ENCODE data around the gene DDX55. TPM values are rescaled to one million over a fixed set of nuclear protein-coding genes. Genes with fewer than 3 reads are reported as not detected.
A peak's percentile ranks its signal among the peaks of the same experiment; 100 is the strongest.
"Not testable (repeated sequence)": the region's sequence is repeated elsewhere in the genome, so short reads cannot be mapped to it uniquely, and the experiment has no call there.

DDX55 gene, protein sequence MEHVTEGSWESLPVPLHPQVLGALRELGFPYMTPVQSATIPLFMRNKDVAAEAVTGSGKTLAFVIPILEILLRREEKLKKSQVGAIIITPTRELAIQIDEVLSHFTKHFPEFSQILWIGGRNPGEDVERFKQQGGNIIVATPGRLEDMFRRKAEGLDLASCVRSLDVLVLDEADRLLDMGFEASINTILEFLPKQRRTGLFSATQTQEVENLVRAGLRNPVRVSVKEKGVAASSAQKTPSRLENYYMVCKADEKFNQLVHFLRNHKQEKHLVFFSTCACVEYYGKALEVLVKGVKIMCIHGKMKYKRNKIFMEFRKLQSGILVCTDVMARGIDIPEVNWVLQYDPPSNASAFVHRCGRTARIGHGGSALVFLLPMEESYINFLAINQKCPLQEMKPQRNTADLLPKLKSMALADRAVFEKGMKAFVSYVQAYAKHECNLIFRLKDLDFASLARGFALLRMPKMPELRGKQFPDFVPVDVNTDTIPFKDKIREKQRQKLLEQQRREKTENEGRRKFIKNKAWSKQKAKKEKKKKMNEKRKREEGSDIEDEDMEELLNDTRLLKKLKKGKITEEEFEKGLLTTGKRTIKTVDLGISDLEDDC
- total RNA-seq (2021; fragmentation: NEBNext Ultra II Directional; extraction: Animal tissue kit (Norgen Biotek cat#: 25700)): 10 to 100 TPM; 13.4 to 18.4 (median 14.3) TPM
- long read RNA-seq, partial matches to known transcripts: 16 of 21 reads
- long read RNA-seq, other reads (novel, unspliced or antisense): 5 of 21 reads

DNA sequence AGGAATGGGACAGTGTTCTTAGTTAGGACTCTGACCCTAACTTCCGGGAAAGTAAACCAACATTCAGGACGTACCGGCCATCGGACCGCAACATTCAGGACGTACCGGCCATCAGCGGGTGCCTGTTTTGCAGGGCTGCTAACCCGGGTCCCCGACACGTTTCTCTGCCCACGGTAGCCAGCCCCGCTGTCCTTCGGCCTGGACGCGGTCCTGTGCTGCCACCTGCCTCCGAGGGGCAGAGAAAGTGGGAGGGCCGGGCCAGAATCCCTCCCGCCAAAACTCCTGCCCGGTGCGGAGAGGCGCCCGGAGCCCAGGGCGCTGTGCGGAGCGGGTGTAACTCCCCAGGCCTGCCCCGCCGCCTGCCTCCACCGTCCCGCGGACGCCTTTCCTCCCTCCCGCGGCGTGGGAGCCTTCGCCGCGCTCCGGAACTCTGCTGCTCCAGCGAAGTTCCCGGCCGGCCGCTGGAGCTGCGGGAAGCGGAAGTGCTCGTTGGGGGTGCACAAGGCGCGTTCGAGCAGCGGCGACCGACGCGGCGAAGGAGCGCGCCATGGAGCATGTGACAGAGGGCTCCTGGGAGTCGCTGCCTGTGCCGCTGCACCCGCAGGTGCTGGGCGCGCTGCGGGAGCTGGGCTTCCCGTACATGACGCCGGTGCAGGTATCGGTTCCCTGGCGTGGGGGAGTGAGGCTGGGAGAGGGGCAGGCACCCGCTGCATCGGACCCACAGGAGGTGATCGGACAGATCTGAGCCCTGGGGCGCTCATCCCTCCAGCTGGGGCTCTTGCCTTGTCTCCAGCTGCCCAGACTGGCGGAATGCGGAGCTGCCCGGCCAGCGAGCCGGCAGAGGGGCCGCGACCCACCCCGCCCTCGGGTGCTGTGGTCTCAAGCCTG lies at the start of gene DDX55:
Gene DDX55, plus strand, starts transcription at position 498 of the 888 bp plus-strand sequence. Its CDS starts 50 bp downstream, at position 548.
- H3K36me3 Mint-ChIP-seq (ENCODE audit: low read depth): peaks cover 21% of the 10 kb centered on the region
- peak; percentile 56; the same call in 1 of the 2 replicates for TF ChIP-seq CTCF (IDR thresholded peaks at IDR 0.05)

DNA sequence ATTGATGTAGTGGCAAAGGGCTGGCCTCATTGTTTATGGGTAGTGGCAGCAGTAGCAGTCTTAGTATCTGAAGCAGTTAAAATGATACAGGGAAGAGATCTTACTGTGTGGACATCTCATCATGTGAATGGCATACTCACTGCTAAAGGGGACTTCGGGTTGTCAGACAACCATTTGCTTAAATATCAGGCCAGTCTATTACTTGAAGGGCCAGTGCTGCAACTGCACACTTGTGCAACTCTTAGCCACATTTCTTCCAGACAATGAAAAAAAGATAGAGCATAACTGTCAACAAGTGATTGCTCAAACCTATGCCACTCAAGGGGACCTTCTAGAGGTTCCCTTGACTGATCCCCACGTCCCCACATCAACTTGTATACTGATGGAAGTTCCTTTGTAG lies 47.8 kb upstream of the DDX55 start:
- H3K27me3 Mint-ChIP-seq (ENCODE audit: insufficient read depth): peaks cover 48% of the 10 kb centered on the region
- H3K4me3 Mint-ChIP-seq; H3K9me3 Mint-ChIP-seq; H3K27ac Mint-ChIP-seq; H3K4me1 Mint-ChIP-seq (ENCODE audit: low read depth); DNase-seq; H3K36me3 Mint-ChIP-seq (ENCODE audit: low read depth): not testable (repeated sequence)

More for the DNA sequence above, at the start of gene DDX55:
- DNase-seq: peak; percentile 77
- peaks cover 20% of the 10 kb centered on the region for H3K4me1 Mint-ChIP-seq (ENCODE audit: low read depth)
- peaks cover 2% of the 10 kb centered on the region for H3K27me3 Mint-ChIP-seq (ENCODE audit: insufficient read depth)
- no peaks in the 10 kb centered on the region for H3K9me3 Mint-ChIP-seq
- peak within 1 kb of the TSS; percentile 90 for H3K4me3 Mint-ChIP-seq
- peak within 1 kb of the TSS; percentile 59 for H3K27ac Mint-ChIP-seq

GRCh38 chr12:123554843-123555242 lies 47.1 kb upstream of the DDX55 start:
- not testable (repeated sequence) for H3K4me1 Mint-ChIP-seq (ENCODE audit: low read depth); H3K9me3 Mint-ChIP-seq; H3K4me3 Mint-ChIP-seq; H3K27ac Mint-ChIP-seq; H3K36me3 Mint-ChIP-seq (ENCODE audit: low read depth); DNase-seq
- peaks cover 46% of the 10 kb centered on the region for H3K27me3 Mint-ChIP-seq (ENCODE audit: insufficient read depth)

DNA sequence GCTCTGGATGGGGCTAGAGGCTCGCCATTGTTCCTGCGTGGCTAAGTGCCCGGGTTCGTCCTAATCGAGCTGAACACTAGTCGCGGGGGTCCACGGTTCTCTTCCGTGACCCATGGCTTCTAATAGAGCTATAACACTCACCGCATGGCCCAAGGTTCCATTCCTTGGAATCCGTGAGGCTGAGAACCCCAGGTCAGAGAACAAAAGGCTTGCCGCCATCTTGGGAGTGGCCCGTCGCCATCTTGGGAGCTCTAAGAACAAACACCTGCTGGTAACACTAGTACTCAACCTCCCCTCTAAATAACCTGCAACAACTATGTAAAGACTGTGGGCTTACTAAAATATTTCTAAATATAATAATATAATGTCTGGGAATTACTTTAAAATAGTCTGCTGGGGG lies 43.4 kb upstream of the DDX55 start:
- H3K27ac Mint-ChIP-seq; H3K4me3 Mint-ChIP-seq; H3K36me3 Mint-ChIP-seq (ENCODE audit: low read depth); H3K4me1 Mint-ChIP-seq (ENCODE audit: low read depth); DNase-seq; H3K9me3 Mint-ChIP-seq: not testable (repeated sequence)
- peaks cover 36% of the 10 kb centered on the region for H3K27me3 Mint-ChIP-seq (ENCODE audit: insufficient read depth)

DNA sequence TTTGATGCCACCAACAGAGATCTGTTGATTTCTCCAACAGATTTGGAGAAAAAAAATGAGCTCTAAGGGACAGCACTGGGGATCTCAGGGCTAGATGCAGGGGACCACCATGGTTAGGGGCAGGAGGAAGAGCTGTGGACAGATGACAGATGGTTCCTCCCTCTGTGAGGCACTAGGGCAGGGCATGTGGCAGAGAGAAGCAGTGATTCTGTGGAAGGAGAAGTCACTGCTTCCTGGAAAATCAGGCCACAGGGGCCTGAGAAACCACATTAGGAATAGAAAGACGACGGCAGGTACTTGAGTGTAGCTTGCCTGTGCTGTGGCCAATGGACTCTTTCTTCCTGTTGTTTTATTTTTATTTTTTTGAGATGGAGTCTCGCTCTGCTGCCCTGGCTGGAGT lies 42.4 kb upstream of the DDX55 start:
- Mint-ChIP-seq H3K4me1 (ENCODE audit: low read depth) (no peaks in the 10 kb centered on the region), H3K4me3 (no peak overlapping the region), H3K27me3 (ENCODE audit: insufficient read depth) (peaks cover 31% of the 10 kb centered on the region), H3K9me3 (no peaks in the 10 kb centered on the region), H3K36me3 (ENCODE audit: low read depth) (no peaks in the 10 kb centered on the region), H3K27ac (no peak overlapping the region)
- DNase-seq: no peak
- TF ChIP-seq CTCF (IDR thresholded peaks at IDR 0.05): no peak

DNA sequence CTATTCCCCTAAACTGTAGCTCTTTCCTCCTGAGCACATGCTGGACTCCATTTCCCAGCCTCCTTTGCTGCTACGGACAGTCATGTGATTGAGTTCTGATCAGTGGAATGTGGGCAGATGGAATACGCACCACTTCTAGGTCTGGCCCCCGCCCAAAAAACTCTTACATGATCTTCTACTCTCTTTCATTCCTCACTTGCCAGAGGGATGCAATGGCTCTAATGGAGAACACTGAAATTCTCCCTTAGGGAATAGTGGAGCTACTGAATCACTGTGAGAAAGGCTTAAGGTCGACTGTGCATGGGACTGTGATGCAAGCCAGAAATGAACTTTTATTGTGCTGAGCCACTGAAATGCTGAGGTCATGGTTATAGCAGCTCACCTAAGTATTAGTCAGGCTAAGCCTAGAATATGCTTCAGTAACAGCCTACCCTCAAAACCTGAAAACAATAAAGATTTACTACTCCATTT lies 30.5 kb upstream of the DDX55 start:
- peaks cover 2% of the 10 kb centered on the region; the same call in 1 of the 2 replicates for H3K27me3 Mint-ChIP-seq (ENCODE audit: insufficient read depth)
- H3K9me3 Mint-ChIP-seq: no peaks in the 10 kb centered on the region
- no peak for TF ChIP-seq CTCF (IDR thresholded peaks at IDR 0.05)
- H3K27ac Mint-ChIP-seq: peak overlapping the region; percentile 72
- H3K4me1 Mint-ChIP-seq (ENCODE audit: low read depth): peaks cover 16% of the 10 kb centered on the region
- H3K36me3 Mint-ChIP-seq (ENCODE audit: low read depth): peaks cover under 1% of the 10 kb centered on the region
- peak overlapping the region; percentile 45 for H3K4me3 Mint-ChIP-seq
- DNase-seq: peak; percentile 78

All from HFFc6 (cell line).